ENCODE measurements around the gene ABAT.
"Not testable (repeated sequence)": the region's sequence is repeated elsewhere in the genome, so short reads cannot be mapped to it uniquely, and the experiment has no call there.

ABAT gene

GRCh38 chr16:8648877-8649276, 25.5 kb upstream of the ABAT start:
- Histone ChIP-seq H3F3A (ENCODE audit: insufficient read depth, low read length) (no peaks in the 10 kb centered on the region), H3K4me1 (ENCODE audit: low read length) (no peaks in the 10 kb centered on the region), H3K9me2 (replicated peaks; ENCODE audit: insufficient read depth, low read length) (no peaks in the 10 kb centered on the region), H3K9me3 (replicated peaks; ENCODE audit: insufficient read depth, low read length) (no peaks in the 10 kb centered on the region), H3K4me2 (ENCODE audit: low read depth, low read length) (no peak overlapping the region), H3K4me3 (ENCODE audit: low read length) (no peak overlapping the region), H4K20me1 (ENCODE audit: insufficient read depth, low read length) (no peaks in the 10 kb centered on the region), H3K27ac (ENCODE audit: low read length) (no peak overlapping the region), H3K9ac (ENCODE audit: low read length) (no peak overlapping the region), H3K27me3 (replicated peaks; ENCODE audit: insufficient read depth, low read length) (no peaks in the 10 kb centered on the region), H2AFZ (ENCODE audit: low read length) (no peak overlapping the region), H3K79me2 (ENCODE audit: low read length) (no peaks in the 10 kb centered on the region), H3K36me3 (replicated peaks; ENCODE audit: insufficient read depth, low read length) (peaks cover 2% of the 10 kb centered on the region; the same call in 1 of the 2 replicates)
- no peak for DNase-seq
- TF ChIP-seq, protein P1, sequence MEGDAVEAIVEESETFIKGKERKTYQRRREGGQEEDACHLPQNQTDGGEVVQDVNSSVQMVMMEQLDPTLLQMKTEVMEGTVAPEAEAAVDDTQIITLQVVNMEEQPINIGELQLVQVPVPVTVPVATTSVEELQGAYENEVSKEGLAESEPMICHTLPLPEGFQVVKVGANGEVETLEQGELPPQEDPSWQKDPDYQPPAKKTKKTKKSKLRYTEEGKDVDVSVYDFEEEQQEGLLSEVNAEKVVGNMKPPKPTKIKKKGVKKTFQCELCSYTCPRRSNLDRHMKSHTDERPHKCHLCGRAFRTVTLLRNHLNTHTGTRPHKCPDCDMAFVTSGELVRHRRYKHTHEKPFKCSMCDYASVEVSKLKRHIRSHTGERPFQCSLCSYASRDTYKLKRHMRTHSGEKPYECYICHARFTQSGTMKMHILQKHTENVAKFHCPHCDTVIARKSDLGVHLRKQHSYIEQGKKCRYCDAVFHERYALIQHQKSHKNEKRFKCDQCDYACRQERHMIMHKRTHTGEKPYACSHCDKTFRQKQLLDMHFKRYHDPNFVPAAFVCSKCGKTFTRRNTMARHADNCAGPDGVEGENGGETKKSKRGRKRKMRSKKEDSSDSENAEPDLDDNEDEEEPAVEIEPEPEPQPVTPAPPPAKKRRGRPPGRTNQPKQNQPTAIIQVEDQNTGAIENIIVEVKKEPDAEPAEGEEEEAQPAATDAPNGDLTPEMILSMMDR (IDR thresholded peaks at IDR 0.05; ENCODE audit: low read length): no peak
- TF ChIP-seq EZH2 (optimal IDR thresholded peaks at IDR 0.05; ENCODE audit: low read depth, low read length): no peak
- no peak for TF ChIP-seq EZH2phosphoT487 (IDR thresholded peaks at IDR 0.05; ENCODE audit: low read length)

- DNase-seq: no peak
- no peaks in the 10 kb centered on the region for H3K27me3 ChIP-seq (replicated peaks; ENCODE audit: insufficient read depth, low read length)
- no peak overlapping the region for H2AFZ ChIP-seq (ENCODE audit: low read length)
- no peaks in the 10 kb centered on the region for H3K9me3 ChIP-seq (replicated peaks; ENCODE audit: insufficient read depth, low read length)
- no peaks in the 10 kb centered on the region for H4K20me1 ChIP-seq (ENCODE audit: insufficient read depth, low read length)
- no peak overlapping the region for H3K4me3 ChIP-seq (ENCODE audit: low read length)
- no peaks in the 10 kb centered on the region for H3K4me1 ChIP-seq (ENCODE audit: low read length)
- H3K27ac ChIP-seq (ENCODE audit: low read length): no peak overlapping the region
- no peaks in the 10 kb centered on the region for H3K9me2 ChIP-seq (replicated peaks; ENCODE audit: insufficient read depth, low read length)
- no peak for TF ChIP-seq EZH2phosphoT487 (IDR thresholded peaks at IDR 0.05; ENCODE audit: low read length)
- no peak for TF ChIP-seq EZH2 (optimal IDR thresholded peaks at IDR 0.05; ENCODE audit: low read depth, low read length)
- TF ChIP-seq, protein P1 (IDR thresholded peaks at IDR 0.05; ENCODE audit: low read length): no peak
- H3K9ac ChIP-seq (ENCODE audit: low read length): no peak overlapping the region
- peaks cover 2% of the 10 kb centered on the region; the same call in 1 of the 2 replicates for H3K36me3 ChIP-seq (replicated peaks; ENCODE audit: insufficient read depth, low read length)
- no peak overlapping the region for H3K4me2 ChIP-seq (ENCODE audit: low read depth, low read length)
- H3K79me2 ChIP-seq (ENCODE audit: low read length): no peaks in the 10 kb centered on the region
- H3F3A ChIP-seq (ENCODE audit: insufficient read depth, low read length): no peaks in the 10 kb centered on the region
Measured at GRCh38 chr16:8649829-8650554, 24.4 kb upstream of the ABAT start.

- H3K27ac ChIP-seq (ENCODE audit: low read length); H3K4me3 ChIP-seq (ENCODE audit: low read length); H3K9me2 ChIP-seq (replicated peaks; ENCODE audit: insufficient read depth, low read length); H4K20me1 ChIP-seq (ENCODE audit: insufficient read depth, low read length); H3K27me3 ChIP-seq (replicated peaks; ENCODE audit: insufficient read depth, low read length); H3K4me1 ChIP-seq (ENCODE audit: low read length); H3F3A ChIP-seq (ENCODE audit: insufficient read depth, low read length); H3K36me3 ChIP-seq (replicated peaks; ENCODE audit: insufficient read depth, low read length); H3K9ac ChIP-seq (ENCODE audit: low read length); DNase-seq; H3K79me2 ChIP-seq (ENCODE audit: low read length); H3K4me2 ChIP-seq (ENCODE audit: low read depth, low read length); H2AFZ ChIP-seq (ENCODE audit: low read length); H3K9me3 ChIP-seq (replicated peaks; ENCODE audit: insufficient read depth, low read length): not testable (repeated sequence)
Measured at GRCh38 chr16:8651958-8652357, 22.5 kb upstream of the ABAT start.

DNA sequence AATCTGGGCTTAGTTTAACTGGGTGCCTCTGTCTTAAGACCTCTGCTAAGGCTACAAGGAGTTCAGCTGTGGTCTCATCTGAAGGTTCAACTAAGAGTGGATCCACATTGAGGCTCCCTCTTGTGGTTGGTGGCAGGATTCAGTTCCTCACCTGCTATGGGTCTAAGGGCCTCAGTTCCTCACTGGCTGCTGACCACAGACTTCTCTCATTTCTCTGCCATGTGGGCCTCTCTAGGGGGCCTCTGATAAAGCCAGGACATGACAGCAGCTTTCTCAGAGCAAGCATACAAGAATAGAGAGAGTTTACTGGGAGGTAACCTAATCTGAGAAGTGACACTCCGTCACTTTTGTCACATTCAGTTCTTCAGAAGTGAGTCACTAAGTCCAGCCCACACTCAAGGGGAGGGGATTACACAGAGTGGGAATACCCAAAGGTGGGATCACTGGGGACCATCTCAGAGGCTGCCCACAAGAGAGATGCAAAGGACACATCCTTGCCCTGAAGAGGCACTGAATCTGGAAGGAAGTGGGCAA, 19.2 kb upstream of the ABAT start:
- peak; percentile 66 for DNase-seq
- no peak for TF ChIP-seq EZH2phosphoT487 (IDR thresholded peaks at IDR 0.05; ENCODE audit: low read length)
- no peak for TF ChIP-seq EZH2 (optimal IDR thresholded peaks at IDR 0.05; ENCODE audit: low read depth, low read length)
- TF ChIP-seq, protein P1 (IDR thresholded peaks at IDR 0.05; ENCODE audit: low read length): peak; percentile 69
- H3K4me2 ChIP-seq (ENCODE audit: low read depth, low read length): no peak overlapping the region
- H3K79me2 ChIP-seq (ENCODE audit: low read length): no peaks in the 10 kb centered on the region
- no peaks in the 10 kb centered on the region for H3F3A ChIP-seq (ENCODE audit: insufficient read depth, low read length)
- no peaks in the 10 kb centered on the region for H3K9me2 ChIP-seq (replicated peaks; ENCODE audit: insufficient read depth, low read length)
- no peaks in the 10 kb centered on the region for H3K27me3 ChIP-seq (replicated peaks; ENCODE audit: insufficient read depth, low read length)
- no peak overlapping the region for H3K4me3 ChIP-seq (ENCODE audit: low read length)
- H3K27ac ChIP-seq (ENCODE audit: low read length): no peak overlapping the region
- no peaks in the 10 kb centered on the region for H3K36me3 ChIP-seq (replicated peaks; ENCODE audit: insufficient read depth, low read length)
- H2AFZ ChIP-seq (ENCODE audit: low read length): no peak overlapping the region
- H4K20me1 ChIP-seq (ENCODE audit: insufficient read depth, low read length): no peaks in the 10 kb centered on the region
- H3K9ac ChIP-seq (ENCODE audit: low read length): no peak overlapping the region
- H3K9me3 ChIP-seq (replicated peaks; ENCODE audit: insufficient read depth, low read length): no peaks in the 10 kb centered on the region
- H3K4me1 ChIP-seq (ENCODE audit: low read length): no peaks in the 10 kb centered on the region
